CD4-positive, alpha-beta T cell treated with Interleukin-17A for 4 hours (primary cell): ENCODE results near the gene GLIPR2.
"Not testable (repeated sequence)": the region's sequence is repeated elsewhere in the genome, so short reads cannot be mapped to it uniquely, and the experiment has no call there.

Experiments
- DNase-seq: peaks from one replicate; pipeline ENCODE4 v3.0.0-alpha.2; 2020; ENCODE audit warnings: mixed read lengths

GLIPR2 gene

GRCh38 chr9:36136272-36136893, at the start of gene GLIPR2:
TSS of gene GLIPR2 (plus strand) at chr9:36136733. CDS start at chr9:36136779, 46 bp downstream.
- DNase-seq, result peak; percentile 85

- DNase-seq, result not testable (repeated sequence)
Observed at GRCh38 chr9:36087054-36087453, 49.5 kb upstream of the GLIPR2 start.

GRCh38 chr9:36088020-36088419, 48.5 kb upstream of the GLIPR2 start:
- no peak for DNase-seq

- DNase-seq, result no peak
Observed at GRCh38 chr9:36091026-36091953, 45.2 kb upstream of the GLIPR2 start.

GRCh38 chr9:36092014-36092413, 44.5 kb upstream of the GLIPR2 start:
- DNase-seq, result no peak

GRCh38 chr9:36092509-36093215, 43.9 kb upstream of the GLIPR2 start:
- DNase-seq, result peak; percentile 45

- DNase-seq, result no peak
Observed at GRCh38 chr9:36093384-36093783, 43.1 kb upstream of the GLIPR2 start.

- DNase-seq, result no peak
Observed at GRCh38 chr9:36099718-36100117, 36.8 kb upstream of the GLIPR2 start.

- DNase-seq, result no peak
Observed at GRCh38 chr9:36100532-36100931, 36.0 kb upstream of the GLIPR2 start.

GRCh38 chr9:36101916-36102741, 34.4 kb upstream of the GLIPR2 start:
- no peak for DNase-seq

- peak; percentile 96 for DNase-seq
Observed at GRCh38 chr9:36102742-36103495, 33.6 kb upstream of the GLIPR2 start.

- DNase-seq, result no peak
Observed at GRCh38 chr9:36109071-36109470, 27.5 kb upstream of the GLIPR2 start.

- no peak for DNase-seq
Observed at GRCh38 chr9:36110434-36110833, 26.1 kb upstream of the GLIPR2 start.

GRCh38 chr9:36112516-36112915, 24.0 kb upstream of the GLIPR2 start:
- no peak for DNase-seq

- no peak for DNase-seq
Observed at GRCh38 chr9:36113999-36114398, 22.5 kb upstream of the GLIPR2 start.

- no peak for DNase-seq
Observed at GRCh38 chr9:36116593-36116992, 19.9 kb upstream of the GLIPR2 start.

- no peak for DNase-seq
Observed at GRCh38 chr9:36118201-36118600, 18.3 kb upstream of the GLIPR2 start.

- no peak for DNase-seq
Observed at GRCh38 chr9:36118706-36119105, 17.8 kb upstream of the GLIPR2 start.

- no peak for DNase-seq
Observed at GRCh38 chr9:36119476-36119875, 17.1 kb upstream of the GLIPR2 start.

GRCh38 chr9:36120705-36121104, 15.8 kb upstream of the GLIPR2 start:
- DNase-seq, result no peak

- no peak for DNase-seq
Observed at GRCh38 chr9:36121971-36122370, 14.6 kb upstream of the GLIPR2 start.

- no peak for DNase-seq
Observed at GRCh38 chr9:36123515-36123914, 13.0 kb upstream of the GLIPR2 start.
